ENCODE measurements around the gene ATG9B. TPM values are rescaled to one million over a fixed set of nuclear protein-coding genes. Genes with fewer than 3 reads are reported as not detected.

The ATG9B gene
- total and polyA plus RNA-seq, 9 of the 15 experiments (the other 6 are each of a cell fraction or from before 2014, with no cell fraction given): 0.29 to 8.0 (median 2.1) TPM

- FAIRE-seq: no peak
- intact Hi-C loops (cut with micrococcal nuclease): loop anchor here (5.0 kb wide), 1 partner anchor 226 kb away; the partner anchor contains the start of gene CHPF2
- no peak overlapping the region for H3K4me3 ChIP-seq
- peaks cover 2% of the 10 kb centered on the region; the same call in 1 of the 3 replicates for H3K36me3 ChIP-seq (ENCODE audit: control insufficient read depth, insufficient read depth, low read length)
- in situ Hi-C loops (cut with MboI): no loop called here
- H3K9me3 ChIP-seq (replicated peaks; ENCODE audit: control insufficient read depth, insufficient read depth, low read depth, low read length): no peaks in the 10 kb centered on the region
- no peaks in the 10 kb centered on the region; a peak in 1 of 5 replicates for H3K27me3 ChIP-seq (ENCODE audit: control insufficient read depth in 2 of 2, insufficient read depth in 2 of 2, low read length in 2 of 2)
- H3K9me1 ChIP-seq (ENCODE audit: control insufficient read depth, insufficient read depth, low read length): no peaks in the 10 kb centered on the region
- peaks cover 30% of the 10 kb centered on the region for H3K79me2 ChIP-seq (ENCODE audit: control insufficient read depth, insufficient read depth, low read length)
- H3K4me1 ChIP-seq (replicated peaks in 1 of 2; ENCODE audit: control insufficient read depth in 2 of 2, insufficient read depth in 2 of 2, low read length in 2 of 2): peaks cover 41 to 61% of the 10 kb centered on the region in 2 experiments
- POLR2A ChIA-PET: interaction anchor here (0.6 to 8.4 kb wide), 6 partner anchors 8 to 721 kb away, joined by 3 to 146 read pairs (median 6); partner anchors contain the start of genes ABCB8 and ATG9B
- H3K27ac ChIP-seq (ENCODE audit: extremely low read depth, low read depth, low read length): no peak overlapping the region
- BruUV-seq (replicated peaks): no TSS peak
- ATAC-seq: no peak
- no peak overlapping the region for H2AFZ ChIP-seq (ENCODE audit: low read depth, low read length)
- DNase-seq (ENCODE audit: extremely low read depth in 1 of 4, low spot score in 3 of 4): no peak
- no peak overlapping the region for H3K4me2 ChIP-seq (ENCODE audit: insufficient read depth, low read length)
- CTCF ChIA-PET (ENCODE audit: low intra/inter-chr PET ratio): interaction anchor here (3.5 kb wide), 1 partner anchor 44 kb away, joined by 15 read pairs; no protein-coding TSS in a partner anchor
- WGBS (ENCODE audit: insufficient coverage, low coverage, missing lambda C conversion rate): 76% methylated on average over 23 of the region's 23 CpGs
- no peaks in the 10 kb centered on the region for H4K20me1 ChIP-seq (replicated peaks; ENCODE audit: control insufficient read depth, insufficient read depth, low read length)
- peak overlapping the region in 1 of 2 experiments; percentile 69; a peak in 2 of 4 replicates for H3K9ac ChIP-seq (ENCODE audit: insufficient read depth in 1 of 2, low read depth in 2 of 2, low read length in 2 of 2)
- TF ChIP-seq RBM14 (IDR thresholded peaks at IDR 0.05; ENCODE audit: borderline replicate concordance, insufficient read depth, low read depth, low read length): 0 out of 2 replicates have a peak, but pooled peaks have one; percentile 66
- TF ChIP-seq RBFOX2 (IDR thresholded peaks at IDR 0.05; ENCODE audit: low read depth, low read length): peak; percentile 27; the same call in 1 of the 2 replicates
- no peak for TF ChIP-seq ZNF518B (CRISPR knock-in tag; IDR thresholded peaks at IDR 0.05)
- TF ChIP-seq, protein P1, sequence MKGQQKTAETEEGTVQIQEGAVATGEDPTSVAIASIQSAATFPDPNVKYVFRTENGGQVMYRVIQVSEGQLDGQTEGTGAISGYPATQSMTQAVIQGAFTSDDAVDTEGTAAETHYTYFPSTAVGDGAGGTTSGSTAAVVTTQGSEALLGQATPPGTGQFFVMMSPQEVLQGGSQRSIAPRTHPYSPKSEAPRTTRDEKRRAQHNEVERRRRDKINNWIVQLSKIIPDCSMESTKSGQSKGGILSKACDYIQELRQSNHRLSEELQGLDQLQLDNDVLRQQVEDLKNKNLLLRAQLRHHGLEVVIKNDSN (CRISPR knock-in tag; IDR thresholded peaks at IDR 0.05): peak; percentile 27; the same call in 1 of the 2 replicates
- no peak for TF ChIP-seq ESRRB (CRISPR knock-in tag; IDR thresholded peaks at IDR 0.05; ENCODE audit: borderline replicate concordance)
These were observed 17.5 kb downstream of the ATG9B start for GRCh38 chr7:151006590-151007300.
